SW 1271 (cell line): ENCODE results near the gene ANO2.
"Not testable (repeated sequence)": the region's sequence is repeated elsewhere in the genome, so short reads cannot be mapped to it uniquely, and the experiment has no call there.

Source experiments
- DNase-seq, 2 experiments: peaks; one replicate each; lab custom pipeline; 2025; lab: John Stamatoyannopoulos, UW

The ANO2 gene

GRCh38 chr12:5669624-5670023, 275.4 kb downstream of the ANO2 start:
- not testable (repeated sequence) for DNase-seq

GRCh38 chr12:5665615-5666014, 279.4 kb downstream of the ANO2 start:
- no peak for DNase-seq

- no peak for DNase-seq
Observed at GRCh38 chr12:5661811-5662210, 283.2 kb downstream of the ANO2 start.

- no peak for DNase-seq
Observed at GRCh38 chr12:5660238-5660637, 284.8 kb downstream of the ANO2 start.

- not testable (repeated sequence) for DNase-seq
Observed at GRCh38 chr12:5658339-5658941, 286.6 kb downstream of the ANO2 start.

- no peak for DNase-seq
Observed at GRCh38 chr12:5656836-5657235, 288.2 kb downstream of the ANO2 start.

GRCh38 chr12:5655120-5655519, 289.9 kb downstream of the ANO2 start:
- no peak for DNase-seq

- DNase-seq: no peak
Observed at GRCh38 chr12:5654019-5654418, 291.0 kb downstream of the ANO2 start.

GRCh38 chr12:5650829-5651461, 294.1 kb downstream of the ANO2 start:
- no peak for DNase-seq

GRCh38 chr12:5650281-5650680, 294.8 kb downstream of the ANO2 start:
- DNase-seq: no peak

- peak in 1 of 2 experiments; percentile 38 for DNase-seq
Observed at GRCh38 chr12:5648692-5649359, 296.2 kb downstream of the ANO2 start.

- DNase-seq: no peak
Observed at GRCh38 chr12:5643266-5643665, 301.8 kb downstream of the ANO2 start.

GRCh38 chr12:5637698-5638097, 307.4 kb downstream of the ANO2 start:
- DNase-seq: no peak

GRCh38 chr12:5636907-5637306, 308.2 kb downstream of the ANO2 start:
- DNase-seq: no peak

- DNase-seq: no peak
Observed at GRCh38 chr12:5633106-5633505, 312.0 kb downstream of the ANO2 start.

- DNase-seq: no peak
Observed at GRCh38 chr12:5632453-5632852, 312.6 kb downstream of the ANO2 start.

GRCh38 chr12:5631497-5631896, 313.6 kb downstream of the ANO2 start:
- no peak for DNase-seq

- no peak for DNase-seq
Observed at GRCh38 chr12:5630726-5631125, 314.3 kb downstream of the ANO2 start.

- DNase-seq: no peak
Observed at GRCh38 chr12:5628501-5628900, 316.6 kb downstream of the ANO2 start.

GRCh38 chr12:5627053-5627630, 317.9 kb downstream of the ANO2 start:
- no peak for DNase-seq

GRCh38 chr12:5626151-5626550, 318.9 kb downstream of the ANO2 start:
- DNase-seq: no peak

GRCh38 chr12:5624486-5625272, 320.4 kb downstream of the ANO2 start:
- no peak for DNase-seq
